ENCODE measurements around the gene CNR2. TPM values are rescaled to one million over a fixed set of nuclear protein-coding genes. Genes with fewer than 3 reads are reported as not detected.

Gene CNR2
- polyA plus RNA-seq, 3 donors, result 0.03 to 0.12 (median 0.11) TPM

DNA sequence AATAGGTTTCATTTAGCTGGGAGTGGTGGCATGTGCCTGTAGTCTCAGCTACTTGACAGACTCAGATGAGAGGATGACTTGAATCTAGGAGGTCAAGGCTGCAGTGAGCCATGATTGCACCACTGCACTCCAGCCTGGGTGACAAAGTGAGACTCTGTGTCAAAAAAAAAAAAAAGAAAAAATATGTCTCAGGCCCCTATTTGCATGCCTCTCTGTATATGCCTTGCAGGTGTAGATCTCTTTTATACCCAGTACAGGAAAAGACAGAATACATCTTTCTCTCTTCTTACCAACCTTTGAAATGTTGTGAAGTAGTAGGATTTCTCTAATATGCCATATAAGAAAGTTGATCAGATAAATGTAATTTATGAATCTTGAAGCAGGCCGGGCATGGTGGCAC lies 6.4 kb downstream of the CNR2 start:
- Histone ChIP-seq H3K9ac (ENCODE audit: insufficient read depth, low read length, poor library complexity, severe bottlenecking) (no peak overlapping the region), H4K20me1 (ENCODE audit: insufficient read depth, low read length) (no peaks in the 10 kb centered on the region), H3K27ac (ENCODE audit: low read depth in 1 of 2, low read length in 2 of 2) (no peak overlapping the region), H3K4me3 (replicated peaks in 1 of 3; ENCODE audit: low read depth in 2 of 3, low read length in 3 of 3) (no peak overlapping the region), H3K9me3 (replicated peaks in 1 of 2; ENCODE audit: control insufficient read depth in 1 of 2, insufficient read depth in 1 of 2, low read length in 2 of 2) (no peaks in the 10 kb centered on the region), H3K36me3 (replicated peaks in 1 of 2; ENCODE audit: control insufficient read depth in 1 of 2, insufficient read depth in 2 of 2, low read length in 2 of 2) (no peaks in the 10 kb centered on the region), H3K4me1 (ENCODE audit: control insufficient read depth in 1 of 2, insufficient read depth in 2 of 2, low read length in 2 of 2) (peaks cover 51 to 53% of the 10 kb centered on the region in 2 donors), H3K27me3 (ENCODE audit: control insufficient read depth in 2 of 2, insufficient read depth in 2 of 2, low read length in 2 of 2) (peaks cover 11 to 20% of the 10 kb centered on the region in 2 donors), H3K79me2 (ENCODE audit: insufficient read depth, low read length) (no peaks in the 10 kb centered on the region), H2AFZ (ENCODE audit: insufficient read depth, low read depth, low read length, poor library complexity, severe bottlenecking) (no peak overlapping the region), H3K4me2 (replicated peaks; ENCODE audit: extremely low read depth, low read length, poor library complexity, severe bottlenecking) (no peak overlapping the region)
- H3K9me3 Mint-ChIP-seq, result peaks cover 0 to 8% (median 0%) of the 10 kb centered on the region in 7 donors
- DNase-seq, result no peak
- H3K27me3 Mint-ChIP-seq (ENCODE audit: low read depth in 3 of 3), result peaks cover 23 to 29% (median 28%) of the 10 kb centered on the region in 3 donors
- H3K27ac Mint-ChIP-seq, result peak overlapping the region in 1 of 7 donors; percentile 15
- peaks cover 60% of the 10 kb centered on the region for H3K4me1 Mint-ChIP-seq
- intact Hi-C loops (cut with micrococcal nuclease), result no loop called here
- no CpG with 5 or more reads among the region's 1 CpG for WGBS (ENCODE audit: insufficient coverage)
- peaks cover 16 to 19% of the 10 kb centered on the region in 2 donors for H3K36me3 Mint-ChIP-seq
- no peak overlapping the region for H3K4me3 Mint-ChIP-seq
- no peak for TF ChIP-seq CTCF (IDR thresholded peaks at IDR 0.05)

GRCh38 chr1:23905461-23906025 lies 7.6 kb downstream of the CNR2 start:
- peaks cover 0 to 8% (median 0%) of the 10 kb centered on the region in 7 donors for H3K9me3 Mint-ChIP-seq
- TF ChIP-seq CTCF (IDR thresholded peaks at IDR 0.05), result no peak
- no peak overlapping the region for H2AFZ ChIP-seq (ENCODE audit: insufficient read depth, low read depth, low read length, poor library complexity, severe bottlenecking)
- H3K27ac Mint-ChIP-seq, result peak overlapping the region in 1 of 7 donors; percentile 1
- intact Hi-C loops (cut with micrococcal nuclease), result no loop called here
- no peak for DNase-seq
- WGBS (ENCODE audit: insufficient coverage), result 100% methylated on average over 1 of the region's 7 CpGs
- no peak overlapping the region for H3K4me3 ChIP-seq (replicated peaks in 1 of 3; ENCODE audit: low read depth in 2 of 3, low read length in 3 of 3)
- no peaks in the 10 kb centered on the region for H3K36me3 ChIP-seq (replicated peaks in 1 of 2; ENCODE audit: control insufficient read depth in 1 of 2, insufficient read depth in 2 of 2, low read length in 2 of 2)
- peaks cover 39 to 41% of the 10 kb centered on the region in 2 donors for H3K4me1 ChIP-seq (ENCODE audit: control insufficient read depth in 1 of 2, insufficient read depth in 2 of 2, low read length in 2 of 2)
- H3K27ac ChIP-seq (ENCODE audit: low read depth in 1 of 2, low read length in 2 of 2), result no peak overlapping the region
- peaks cover 55% of the 10 kb centered on the region for H3K4me1 Mint-ChIP-seq
- no peak overlapping the region for H3K4me3 Mint-ChIP-seq
- H3K36me3 Mint-ChIP-seq, result peaks cover 19 to 22% of the 10 kb centered on the region in 2 donors
- no peak overlapping the region for H3K4me2 ChIP-seq (replicated peaks; ENCODE audit: extremely low read depth, low read length, poor library complexity, severe bottlenecking)
- no peaks in the 10 kb centered on the region for H3K9me3 ChIP-seq (replicated peaks in 1 of 2; ENCODE audit: control insufficient read depth in 1 of 2, insufficient read depth in 1 of 2, low read length in 2 of 2)
- peaks cover 11 to 28% of the 10 kb centered on the region in 2 donors for H3K27me3 ChIP-seq (ENCODE audit: control insufficient read depth in 2 of 2, insufficient read depth in 2 of 2, low read length in 2 of 2)
- no peaks in the 10 kb centered on the region for H4K20me1 ChIP-seq (ENCODE audit: insufficient read depth, low read length)
- no peak overlapping the region for H3K9ac ChIP-seq (ENCODE audit: insufficient read depth, low read length, poor library complexity, severe bottlenecking)
- H3K27me3 Mint-ChIP-seq (ENCODE audit: low read depth in 3 of 3), result peaks cover 25 to 39% (median 32%) of the 10 kb centered on the region in 3 donors
- no peaks in the 10 kb centered on the region for H3K79me2 ChIP-seq (ENCODE audit: insufficient read depth, low read length)
